HG03159 (cell line): ENCODE data around the gene CPXM2.

ENCODE experiments used
- ATAC-seq: cut with Tn5 transposase; IDR thresholded peaks from one replicate; pipeline ENCODE4 v1.9.1; 2021; ENCODE audit warnings: mild to moderate bottlenecking, moderate library complexity; ENCODE audit not compliant: unreplicated experiment

The CPXM2 gene

GRCh38 chr10:123704076-123704475 is 187.5 kb downstream of the CPXM2 start:
- ATAC-seq: no peak

GRCh38 chr10:123703195-123703790 is 188.3 kb downstream of the CPXM2 start:
- no peak for ATAC-seq
